ENCODE measurements around the gene THAP7.

THAP7 gene

DNA sequence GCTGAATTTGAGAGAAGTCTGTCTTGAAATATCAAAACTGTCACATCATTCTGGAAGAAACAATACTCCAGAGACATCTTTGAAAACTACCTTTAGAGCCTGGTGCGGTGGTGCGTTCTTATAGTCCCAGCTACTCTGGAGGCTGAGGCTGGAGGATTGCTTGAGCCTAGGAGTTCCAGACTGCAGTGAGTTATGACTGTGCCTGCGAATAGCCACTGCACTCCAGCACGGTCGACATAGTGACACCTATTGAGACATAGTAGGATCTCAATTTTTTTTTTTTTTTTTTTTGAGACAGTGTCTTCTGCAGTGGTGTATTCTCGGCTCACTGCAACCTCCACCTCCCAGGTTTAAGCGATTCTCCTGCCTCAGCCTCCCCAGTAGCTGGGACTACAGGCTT lies 46.4 kb downstream of the THAP7 start:
- peaks cover 36% of the 10 kb centered on the region for H3K36me3 ChIP-seq (ENCODE audit: insufficient read depth, low read length)
- no peak overlapping the region for H3K27ac ChIP-seq (ENCODE audit: low read length)
- ATAC-seq (ENCODE audit: insufficient read depth, low read depth), result 0 out of 3 replicates have a peak, but pooled peaks have one; percentile 22
- TF ChIP-seq EZH2 (IDR thresholded peaks at IDR 0.05; ENCODE audit: borderline replicate concordance, low read depth, low read length, severe bottlenecking), result no peak
- TF ChIP-seq, protein P1, sequence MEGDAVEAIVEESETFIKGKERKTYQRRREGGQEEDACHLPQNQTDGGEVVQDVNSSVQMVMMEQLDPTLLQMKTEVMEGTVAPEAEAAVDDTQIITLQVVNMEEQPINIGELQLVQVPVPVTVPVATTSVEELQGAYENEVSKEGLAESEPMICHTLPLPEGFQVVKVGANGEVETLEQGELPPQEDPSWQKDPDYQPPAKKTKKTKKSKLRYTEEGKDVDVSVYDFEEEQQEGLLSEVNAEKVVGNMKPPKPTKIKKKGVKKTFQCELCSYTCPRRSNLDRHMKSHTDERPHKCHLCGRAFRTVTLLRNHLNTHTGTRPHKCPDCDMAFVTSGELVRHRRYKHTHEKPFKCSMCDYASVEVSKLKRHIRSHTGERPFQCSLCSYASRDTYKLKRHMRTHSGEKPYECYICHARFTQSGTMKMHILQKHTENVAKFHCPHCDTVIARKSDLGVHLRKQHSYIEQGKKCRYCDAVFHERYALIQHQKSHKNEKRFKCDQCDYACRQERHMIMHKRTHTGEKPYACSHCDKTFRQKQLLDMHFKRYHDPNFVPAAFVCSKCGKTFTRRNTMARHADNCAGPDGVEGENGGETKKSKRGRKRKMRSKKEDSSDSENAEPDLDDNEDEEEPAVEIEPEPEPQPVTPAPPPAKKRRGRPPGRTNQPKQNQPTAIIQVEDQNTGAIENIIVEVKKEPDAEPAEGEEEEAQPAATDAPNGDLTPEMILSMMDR (IDR thresholded peaks at IDR 0.05; ENCODE audit: borderline replicate concordance, extremely low read depth, low read length, poor library complexity, severe bottlenecking), result no peak
- H3K9me3 ChIP-seq (ENCODE audit: insufficient read depth, low read length, severe bottlenecking), result no peaks in the 10 kb centered on the region
- no peaks in the 10 kb centered on the region for H3K27me3 ChIP-seq (ENCODE audit: insufficient read depth, low read length, poor library complexity)
- H3K4me1 ChIP-seq (ENCODE audit: insufficient read depth, low read length), result no peaks in the 10 kb centered on the region
- no peak overlapping the region for H3K4me3 ChIP-seq (ENCODE audit: low read depth in 1 of 2, low read length in 2 of 2)
- H4K20me1 ChIP-seq (ENCODE audit: insufficient read depth, low read length), result peaks cover 46% of the 10 kb centered on the region
- no peak overlapping the region for H2AFZ ChIP-seq (ENCODE audit: low read depth, low read length)
- H3K4me2 ChIP-seq (ENCODE audit: insufficient read depth, low read length), result no peak overlapping the region
- H3K79me2 ChIP-seq (ENCODE audit: insufficient read depth, low read length), result peaks cover 14% of the 10 kb centered on the region
- DNase-seq, result no peak
- no peak overlapping the region for H3K9ac ChIP-seq (ENCODE audit: low read depth, low read length)

DNA sequence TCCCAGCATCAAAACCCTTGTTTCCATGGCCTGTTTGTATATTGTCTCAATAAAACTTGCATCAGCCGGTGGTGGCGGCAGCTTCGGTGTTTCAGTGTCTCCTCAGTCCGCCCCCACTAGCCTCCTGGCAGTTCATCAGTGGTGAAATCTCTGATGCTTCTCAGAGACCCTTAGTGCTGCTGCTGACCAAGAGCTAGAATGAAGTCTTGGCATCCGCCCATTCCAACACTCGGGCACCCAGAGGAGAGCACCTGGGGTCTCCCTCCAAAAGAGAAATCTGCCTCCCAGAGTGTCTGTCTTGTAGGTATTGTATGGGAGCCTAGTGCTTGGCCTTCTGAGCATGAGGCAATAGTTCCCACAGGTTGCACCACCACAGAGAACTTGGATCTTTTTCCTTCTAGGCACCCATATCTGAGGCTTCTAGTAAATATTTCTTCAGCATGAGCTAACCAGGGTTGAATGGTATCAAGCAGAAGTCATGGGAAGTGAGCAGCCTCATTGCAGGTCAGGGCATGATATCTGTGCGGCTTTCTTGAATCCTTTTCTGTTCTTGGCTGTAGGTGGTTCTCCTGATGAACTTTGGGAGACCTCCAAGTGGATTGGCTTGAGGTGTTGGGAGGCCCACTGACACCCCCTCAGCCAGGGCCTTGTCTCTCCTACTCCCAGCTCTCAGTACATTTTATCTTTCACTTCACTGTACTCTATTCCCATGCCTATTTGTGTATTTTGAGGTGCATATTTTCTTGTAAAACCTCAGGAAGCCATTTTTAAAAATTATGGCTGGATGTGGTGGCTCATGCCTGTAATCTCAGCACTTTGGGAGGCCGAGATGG lies 48.0 kb downstream of the THAP7 start:
- peaks cover 62% of the 10 kb centered on the region for H4K20me1 ChIP-seq (ENCODE audit: insufficient read depth, low read length)
- H3K4me1 ChIP-seq (ENCODE audit: insufficient read depth, low read length), result no peaks in the 10 kb centered on the region
- DNase-seq (no peak), ATAC-seq (ENCODE audit: insufficient read depth, low read depth) (no peak)
- H3K9ac ChIP-seq (ENCODE audit: low read depth, low read length), result no peak overlapping the region
- no peak overlapping the region for H3K4me2 ChIP-seq (ENCODE audit: insufficient read depth, low read length)
- no peaks in the 10 kb centered on the region for H3K9me3 ChIP-seq (ENCODE audit: insufficient read depth, low read length, severe bottlenecking)
- H3K27me3 ChIP-seq (ENCODE audit: insufficient read depth, low read length, poor library complexity), result no peaks in the 10 kb centered on the region
- peaks cover 29% of the 10 kb centered on the region for H3K79me2 ChIP-seq (ENCODE audit: insufficient read depth, low read length)
- no peak overlapping the region for H3K27ac ChIP-seq (ENCODE audit: low read length)
- peaks cover 52% of the 10 kb centered on the region for H3K36me3 ChIP-seq (ENCODE audit: insufficient read depth, low read length)
- TF ChIP-seq, protein P1 (IDR thresholded peaks at IDR 0.05; ENCODE audit: borderline replicate concordance, extremely low read depth, low read length, poor library complexity, severe bottlenecking), result no peak
- TF ChIP-seq EZH2 (IDR thresholded peaks at IDR 0.05; ENCODE audit: borderline replicate concordance, low read depth, low read length, severe bottlenecking), result no peak
- H2AFZ ChIP-seq (ENCODE audit: low read depth, low read length), result no peak overlapping the region
- no peak overlapping the region for H3K4me3 ChIP-seq (ENCODE audit: low read depth in 1 of 2, low read length in 2 of 2)

DNA sequence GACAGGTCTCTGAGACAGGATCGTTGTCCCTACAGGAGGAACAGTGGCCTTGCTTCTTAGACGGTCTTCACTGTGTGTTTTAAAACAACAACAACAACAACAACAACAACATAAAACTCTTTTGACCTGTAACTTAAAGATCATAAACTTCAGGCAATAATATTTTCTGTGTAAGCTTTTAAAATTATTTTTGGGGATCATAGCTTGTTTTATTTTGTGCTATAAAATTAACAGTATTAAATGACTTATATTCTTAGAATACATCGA lies 48.6 kb downstream of the THAP7 start:
- H3K36me3 ChIP-seq (ENCODE audit: insufficient read depth, low read length), result peaks cover 58% of the 10 kb centered on the region
- no peak overlapping the region for H3K9ac ChIP-seq (ENCODE audit: low read depth, low read length)
- TF ChIP-seq, protein P1 (IDR thresholded peaks at IDR 0.05; ENCODE audit: borderline replicate concordance, extremely low read depth, low read length, poor library complexity, severe bottlenecking), result peak; percentile 2
- no peak for TF ChIP-seq EZH2 (IDR thresholded peaks at IDR 0.05; ENCODE audit: borderline replicate concordance, low read depth, low read length, severe bottlenecking)
- H2AFZ ChIP-seq (ENCODE audit: low read depth, low read length), result no peak overlapping the region
- H3K4me1 ChIP-seq (ENCODE audit: insufficient read depth, low read length), result no peaks in the 10 kb centered on the region
- DNase-seq (no peak), ATAC-seq (ENCODE audit: insufficient read depth, low read depth) (no peak)
- no peak overlapping the region for H3K4me3 ChIP-seq (ENCODE audit: low read depth in 1 of 2, low read length in 2 of 2)
- H3K4me2 ChIP-seq (ENCODE audit: insufficient read depth, low read length), result no peak overlapping the region
- peaks cover 68% of the 10 kb centered on the region for H4K20me1 ChIP-seq (ENCODE audit: insufficient read depth, low read length)
- H3K79me2 ChIP-seq (ENCODE audit: insufficient read depth, low read length), result peaks cover 35% of the 10 kb centered on the region
- no peaks in the 10 kb centered on the region for H3K27me3 ChIP-seq (ENCODE audit: insufficient read depth, low read length, poor library complexity)
- no peak overlapping the region for H3K27ac ChIP-seq (ENCODE audit: low read length)
- no peaks in the 10 kb centered on the region for H3K9me3 ChIP-seq (ENCODE audit: insufficient read depth, low read length, severe bottlenecking)

Measured in DND-41 (cell line).